ENCODE data around the gene RDM1. TPM values are rescaled to one million over a fixed set of nuclear protein-coding genes. Genes with fewer than 3 reads are reported as not detected.

The RDM1 gene
- total and polyA plus RNA-seq, 2 donors (not counting 1 experiment from before 2014, with no cell fraction given) = 0.48 to 0.83 TPM

GRCh38 chr17:35968520-35969054 is 38.0 kb upstream of the RDM1 start:
- no peak overlapping the region for H2AFZ ChIP-seq (ENCODE audit: low read length)
- H3K9ac ChIP-seq (ENCODE audit: insufficient read depth, low read length) = no peak overlapping the region
- no peaks in the 10 kb centered on the region for H3K9me3 ChIP-seq (ENCODE audit: control insufficient read depth, insufficient read depth, low read depth, low read length)
- peaks cover 2% of the 10 kb centered on the region for H3K27me3 ChIP-seq (ENCODE audit: control insufficient read depth, insufficient read depth, low read length)
- H3K27ac ChIP-seq (ENCODE audit: insufficient read depth, low read length) = no peak overlapping the region
- H4K20me1 ChIP-seq (ENCODE audit: control insufficient read depth, extremely low read depth, insufficient read depth, low read length) = no peaks in the 10 kb centered on the region
- H3K4me2 ChIP-seq (ENCODE audit: extremely low read depth, insufficient read depth, low read length) = no peak overlapping the region
- H3K4me1 ChIP-seq (ENCODE audit: control insufficient read depth, extremely low read depth, insufficient read depth, low read length) = no peaks in the 10 kb centered on the region
- H3K36me3 ChIP-seq (ENCODE audit: control insufficient read depth, insufficient read depth, low read length) = no peaks in the 10 kb centered on the region
- TF ChIP-seq EZH2 (IDR thresholded peaks at IDR 0.05; ENCODE audit: low read length, missing control alignments) (no peak), CTCF (conservative IDR thresholded peaks at IDR 0.05 in 1 of 2, IDR thresholded peaks at IDR 0.05 in 1 of 2; ENCODE audit: low read depth in 1 of 2, low read length in 2 of 2) (no peak)
- DNase-seq (ENCODE audit: low read depth in 2 of 2) = no peak
- no peaks in the 10 kb centered on the region for H3K79me2 ChIP-seq (ENCODE audit: control insufficient read depth, insufficient read depth, low read length)
- H3K4me3 ChIP-seq (replicated peaks in 1 of 4; ENCODE audit: control extremely low read depth in 1 of 4, insufficient read depth in 1 of 4, low read depth in 3 of 4, low read length in 4 of 4) = no peak overlapping the region

- no peak overlapping the region for H3K9ac ChIP-seq (ENCODE audit: insufficient read depth, low read length)
- no peak overlapping the region for H2AFZ ChIP-seq (ENCODE audit: low read length)
- H3K36me3 ChIP-seq (ENCODE audit: control insufficient read depth, insufficient read depth, low read length) = no peaks in the 10 kb centered on the region
- no peak overlapping the region for H3K4me3 ChIP-seq (replicated peaks in 1 of 4; ENCODE audit: control extremely low read depth in 1 of 4, insufficient read depth in 1 of 4, low read depth in 3 of 4, low read length in 4 of 4)
- no peaks in the 10 kb centered on the region for H4K20me1 ChIP-seq (ENCODE audit: control insufficient read depth, extremely low read depth, insufficient read depth, low read length)
- peaks cover 2% of the 10 kb centered on the region for H3K27me3 ChIP-seq (ENCODE audit: control insufficient read depth, insufficient read depth, low read length)
- no peak overlapping the region for H3K4me2 ChIP-seq (ENCODE audit: extremely low read depth, insufficient read depth, low read length)
- no peaks in the 10 kb centered on the region for H3K79me2 ChIP-seq (ENCODE audit: control insufficient read depth, insufficient read depth, low read length)
- TF ChIP-seq CTCF (conservative IDR thresholded peaks at IDR 0.05 in 1 of 2, IDR thresholded peaks at IDR 0.05 in 1 of 2; ENCODE audit: low read depth in 1 of 2, low read length in 2 of 2) (no peak), EZH2 (IDR thresholded peaks at IDR 0.05; ENCODE audit: low read length, missing control alignments) (no peak)
- H3K27ac ChIP-seq (ENCODE audit: insufficient read depth, low read length) = no peak overlapping the region
- no peaks in the 10 kb centered on the region for H3K9me3 ChIP-seq (ENCODE audit: control insufficient read depth, insufficient read depth, low read depth, low read length)
- no peak for DNase-seq (ENCODE audit: low read depth in 2 of 2)
- H3K4me1 ChIP-seq (ENCODE audit: control insufficient read depth, extremely low read depth, insufficient read depth, low read length) = no peaks in the 10 kb centered on the region
These were observed 34.7 kb upstream of the RDM1 start for GRCh38 chr17:35965272-35965671.

- no peak overlapping the region for H3K4me3 ChIP-seq (replicated peaks in 1 of 4; ENCODE audit: control extremely low read depth in 1 of 4, insufficient read depth in 1 of 4, low read depth in 3 of 4, low read length in 4 of 4)
- H3K9ac ChIP-seq (ENCODE audit: insufficient read depth, low read length) = no peak overlapping the region
- no peaks in the 10 kb centered on the region for H4K20me1 ChIP-seq (ENCODE audit: control insufficient read depth, extremely low read depth, insufficient read depth, low read length)
- no peak overlapping the region for H3K27ac ChIP-seq (ENCODE audit: insufficient read depth, low read length)
- H3K79me2 ChIP-seq (ENCODE audit: control insufficient read depth, insufficient read depth, low read length) = no peaks in the 10 kb centered on the region
- H3K4me1 ChIP-seq (ENCODE audit: control insufficient read depth, extremely low read depth, insufficient read depth, low read length) = no peaks in the 10 kb centered on the region
- H3K9me3 ChIP-seq (ENCODE audit: control insufficient read depth, insufficient read depth, low read depth, low read length) = no peaks in the 10 kb centered on the region
- no peak overlapping the region for H2AFZ ChIP-seq (ENCODE audit: low read length)
- H3K27me3 ChIP-seq (ENCODE audit: control insufficient read depth, insufficient read depth, low read length) = no peaks in the 10 kb centered on the region
- no peak for TF ChIP-seq EZH2 (IDR thresholded peaks at IDR 0.05; ENCODE audit: low read length, missing control alignments)
- TF ChIP-seq CTCF (conservative IDR thresholded peaks at IDR 0.05 in 1 of 2, IDR thresholded peaks at IDR 0.05 in 1 of 2; ENCODE audit: low read depth in 1 of 2, low read length in 2 of 2) = no peak
- DNase-seq (ENCODE audit: low read depth in 2 of 2) = no peak
- H3K4me2 ChIP-seq (ENCODE audit: extremely low read depth, insufficient read depth, low read length) = no peak overlapping the region
- no peaks in the 10 kb centered on the region for H3K36me3 ChIP-seq (ENCODE audit: control insufficient read depth, insufficient read depth, low read length)
These were observed 33.1 kb upstream of the RDM1 start for GRCh38 chr17:35963663-35964062.

All from fibroblast of lung (primary cell).